ENCODE measurements around the gene SIX3.

Gene SIX3

DNA sequence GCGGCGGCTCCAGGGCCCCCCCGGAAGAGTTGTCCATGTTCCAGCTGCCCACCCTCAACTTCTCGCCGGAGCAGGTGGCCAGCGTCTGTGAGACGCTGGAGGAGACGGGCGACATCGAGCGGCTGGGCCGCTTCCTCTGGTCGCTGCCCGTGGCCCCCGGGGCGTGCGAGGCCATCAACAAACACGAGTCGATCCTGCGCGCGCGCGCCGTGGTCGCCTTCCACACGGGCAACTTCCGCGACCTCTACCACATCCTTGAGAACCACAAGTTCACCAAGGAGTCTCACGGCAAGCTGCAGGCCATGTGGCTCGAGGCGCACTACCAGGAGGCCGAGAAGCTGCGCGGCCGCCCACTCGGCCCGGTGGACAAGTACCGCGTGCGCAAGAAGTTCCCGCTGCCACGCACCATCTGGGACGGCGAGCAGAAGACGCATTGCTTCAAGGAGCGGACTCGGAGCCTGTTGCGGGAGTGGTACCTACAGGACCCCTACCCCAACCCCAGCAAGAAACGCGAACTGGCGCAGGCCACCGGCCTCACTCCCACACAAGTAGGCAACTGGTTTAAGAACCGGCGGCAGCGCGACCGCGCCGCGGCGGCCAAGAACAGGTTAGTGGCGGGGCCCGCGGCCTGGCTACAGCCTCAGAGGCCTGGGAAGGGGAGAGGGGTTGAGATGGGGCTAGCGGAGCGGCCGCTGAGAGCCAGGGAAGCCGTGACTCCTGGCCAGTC, 965 bp downstream of the SIX3 start:
- no peak for DNase-seq (ENCODE audit: low read depth in 3 of 3, low spot score in 1 of 3)

DNA sequence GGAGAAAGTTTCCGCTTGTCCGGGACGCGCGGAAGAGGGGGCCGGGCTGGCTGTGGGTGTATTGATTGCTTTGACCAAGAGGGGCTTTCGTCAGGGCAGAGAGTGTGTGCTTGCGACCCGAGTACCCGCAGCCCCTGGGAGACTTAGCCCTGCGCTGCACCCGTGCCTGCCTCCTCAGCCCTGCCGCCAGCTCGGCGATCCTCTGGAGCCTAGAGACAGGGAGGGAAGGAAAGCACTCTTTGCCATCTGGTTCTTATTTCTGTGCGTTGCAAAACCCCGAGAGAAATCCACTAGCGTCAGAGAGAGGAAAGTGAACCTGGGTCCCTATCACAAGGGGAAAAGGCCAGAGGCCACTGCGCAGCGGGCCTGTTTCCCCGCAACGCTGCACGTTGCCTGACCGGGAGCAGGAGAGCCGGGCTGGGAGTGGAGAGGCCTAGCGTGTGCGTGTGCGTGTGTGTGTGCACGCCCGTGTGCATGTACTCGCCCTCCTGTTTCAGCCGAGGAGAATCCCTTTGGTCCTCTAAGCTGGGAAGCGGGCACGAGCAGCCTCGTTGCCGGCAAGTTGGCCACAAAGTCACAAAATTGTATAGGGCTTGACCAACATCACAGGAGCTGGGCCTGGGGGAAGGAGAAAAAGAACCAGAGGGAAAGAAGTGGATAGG, 1.7 kb downstream of the SIX3 start:
- no peak for DNase-seq (ENCODE audit: low read depth in 3 of 3, low spot score in 1 of 3)

DNA sequence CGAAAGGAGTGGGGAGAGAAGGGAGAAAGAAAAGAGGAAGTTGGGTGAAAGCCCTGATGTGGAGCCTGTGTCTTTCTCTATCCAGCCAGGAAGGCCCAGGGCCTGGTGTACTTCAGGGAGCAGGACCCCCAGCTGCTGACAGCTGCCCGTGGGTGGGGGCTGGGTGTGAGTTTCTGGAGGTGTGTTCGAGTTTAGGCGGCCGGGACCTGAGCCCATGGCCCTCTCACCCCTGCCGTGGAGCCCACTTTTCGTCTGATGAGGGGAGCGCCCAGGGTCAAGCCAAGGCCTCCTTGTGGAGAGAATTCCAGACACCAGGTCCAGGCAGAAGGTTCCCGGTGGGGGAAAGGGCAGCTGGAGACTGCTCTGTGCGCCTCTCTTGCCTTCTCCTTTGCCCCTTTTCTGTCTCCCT, 2.2 kb downstream of the SIX3 start:
- DNase-seq (ENCODE audit: low read depth in 3 of 3, low spot score in 1 of 3): no peak

DNA sequence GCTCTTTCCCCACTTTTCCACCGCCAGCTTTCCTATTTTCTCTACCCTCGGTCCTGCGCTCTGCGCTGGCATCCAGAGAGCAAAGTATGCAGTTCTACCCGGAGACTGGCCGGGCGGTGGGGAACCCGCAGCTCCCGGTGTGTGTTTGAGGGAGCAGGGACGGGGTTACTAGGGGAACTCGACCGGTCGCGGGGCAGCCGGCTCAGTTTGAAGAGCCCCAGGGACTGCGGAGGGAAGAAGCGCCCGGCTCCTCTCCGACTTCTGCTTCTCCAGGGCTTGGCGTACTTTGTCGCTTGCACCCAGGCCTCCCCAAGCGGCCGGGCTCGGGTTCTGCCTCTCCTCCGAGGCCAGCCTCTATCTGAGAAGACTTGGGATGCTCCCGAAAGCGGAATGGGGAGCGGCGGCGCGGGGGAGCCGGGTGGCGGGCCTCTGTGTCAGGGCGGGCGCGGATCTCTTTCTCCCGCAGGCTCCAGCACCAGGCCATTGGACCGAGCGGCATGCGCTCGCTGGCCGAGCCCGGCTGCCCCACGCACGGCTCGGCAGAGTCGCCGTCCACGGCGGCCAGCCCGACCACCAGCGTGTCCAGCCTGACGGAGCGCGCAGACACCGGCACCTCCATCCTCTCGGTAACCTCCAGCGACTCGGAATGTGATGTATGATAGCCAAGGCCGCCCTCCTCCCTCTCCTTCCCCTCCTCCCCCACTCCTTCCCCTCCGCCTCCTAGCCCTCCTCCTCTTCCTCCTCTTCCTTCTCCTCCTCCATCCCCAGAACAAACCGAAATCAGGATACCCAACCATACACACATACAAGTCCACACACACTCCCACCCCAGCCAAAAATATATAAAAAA, 2.8 kb downstream of the SIX3 start:
- DNase-seq (ENCODE audit: low read depth in 3 of 3, low spot score in 1 of 3): no peak

DNA sequence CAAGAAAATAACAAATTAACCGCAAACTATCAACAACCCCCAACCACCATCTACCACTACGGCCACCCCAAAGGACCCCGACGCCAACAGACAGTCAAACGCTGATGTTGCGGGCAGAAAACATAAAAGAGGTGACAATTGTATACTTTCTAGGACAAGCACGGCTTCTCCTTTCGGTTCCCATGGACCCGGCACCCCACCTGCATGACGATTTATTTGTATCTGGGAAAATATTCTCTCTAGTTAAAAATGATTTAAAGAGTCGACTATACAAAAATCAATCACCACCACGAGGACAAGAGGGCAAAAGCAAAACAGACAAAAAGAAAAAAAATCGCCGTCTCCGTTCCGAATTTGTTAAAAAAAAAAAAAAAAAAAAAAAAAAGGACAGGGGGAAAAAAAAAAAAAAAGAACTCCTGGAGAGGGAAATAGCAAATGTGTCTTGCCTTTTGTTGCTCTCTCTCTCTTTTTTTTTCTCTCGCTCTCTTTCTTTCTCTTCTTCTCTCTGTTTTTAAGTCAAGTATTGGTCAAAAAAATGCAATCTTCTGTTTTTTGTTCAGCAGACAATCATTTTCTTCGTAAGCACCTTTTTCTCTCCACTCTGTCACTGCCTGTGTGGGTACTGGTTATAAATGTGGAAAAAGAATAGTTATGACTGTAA, 3.6 kb downstream of the SIX3 start:
- no peak for DNase-seq (ENCODE audit: low read depth in 3 of 3, low spot score in 1 of 3)

DNA sequence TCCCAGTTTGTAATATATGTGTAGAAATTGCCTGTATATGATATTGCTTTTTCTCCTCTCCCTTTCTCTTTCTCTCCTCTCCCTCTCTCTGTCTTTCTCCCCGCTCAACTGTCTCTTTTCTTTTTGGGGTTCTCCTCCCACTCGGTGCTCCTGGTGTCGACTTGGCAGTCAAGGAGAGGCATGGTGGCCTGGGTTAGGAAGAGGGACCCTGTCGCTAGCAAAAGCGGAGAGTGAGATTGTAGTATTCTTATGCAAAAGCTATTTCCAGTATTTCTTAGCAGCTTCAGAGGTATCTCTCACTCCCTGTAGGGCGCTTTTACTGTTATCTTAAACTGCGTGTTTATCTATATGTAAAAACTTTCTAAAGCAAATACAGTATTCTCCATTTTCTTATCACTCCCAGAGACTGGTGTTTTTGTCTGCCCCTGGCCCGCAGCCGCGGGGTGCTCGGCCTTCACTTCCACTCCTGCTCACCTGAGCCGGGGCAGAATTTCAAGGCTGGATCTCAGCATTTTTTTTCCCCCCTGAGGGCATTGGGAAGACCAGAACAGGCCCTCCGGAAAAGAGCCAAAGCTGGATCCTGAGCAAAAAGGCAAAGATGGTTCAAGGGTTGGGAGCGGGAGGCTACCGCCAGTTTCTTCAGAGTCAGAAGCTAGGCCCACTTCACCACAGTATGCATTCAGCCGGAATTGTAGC, 4.3 kb downstream of the SIX3 start:
- DNase-seq (ENCODE audit: low read depth in 3 of 3, low spot score in 1 of 3): no peak

DNA sequence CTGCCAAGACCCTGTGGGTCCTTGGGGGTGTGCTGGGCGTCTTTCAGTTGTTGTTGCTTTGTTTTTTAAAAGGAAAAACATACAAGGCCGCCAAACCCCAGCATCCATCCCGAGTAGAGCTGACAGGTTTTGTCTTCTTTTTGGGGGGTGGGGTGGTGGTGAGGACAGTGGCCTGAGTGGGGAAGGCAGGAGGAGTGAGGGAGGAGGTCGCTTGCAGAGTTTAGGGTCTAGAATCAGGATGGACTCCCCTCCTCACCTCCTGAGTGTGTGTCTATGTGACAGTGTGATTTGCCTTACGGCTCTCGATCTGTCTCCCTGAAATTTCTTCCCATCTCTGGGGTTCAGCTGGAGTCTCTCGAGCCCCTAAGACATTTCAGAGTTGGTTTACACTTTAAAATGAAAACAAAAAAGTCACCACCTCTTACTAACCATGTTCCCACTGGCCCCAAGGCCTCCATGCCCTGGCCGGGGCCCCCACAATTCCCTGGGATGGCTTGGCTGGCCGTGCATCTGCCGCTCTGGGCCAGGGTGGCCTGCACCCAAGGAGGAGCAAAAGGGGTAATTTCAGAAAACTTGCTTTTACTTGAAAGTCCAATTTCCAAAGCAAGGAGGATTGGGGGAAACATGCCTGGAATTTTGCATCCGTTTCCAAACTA, 5.0 kb downstream of the SIX3 start:
- no peak for DNase-seq (ENCODE audit: low read depth in 3 of 3, low spot score in 1 of 3)

DNA sequence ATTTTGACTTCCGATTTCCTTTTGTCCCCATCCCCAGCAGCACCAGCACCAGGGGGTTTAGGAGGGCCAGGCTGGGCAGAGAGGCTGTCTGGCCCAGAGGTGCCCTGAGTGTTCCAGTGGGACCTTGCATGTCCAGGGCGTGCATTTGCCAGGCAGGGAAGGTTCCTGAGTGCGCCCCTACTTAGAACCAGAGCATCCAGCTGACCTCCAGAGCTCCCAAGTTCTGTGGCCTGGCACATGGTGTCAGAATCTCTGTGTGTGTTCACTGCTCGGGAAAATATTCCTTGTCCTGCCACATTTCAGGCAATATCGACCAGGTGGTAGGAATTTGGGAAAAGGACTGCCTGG, 5.5 kb downstream of the SIX3 start:
- DNase-seq (ENCODE audit: low read depth in 3 of 3, low spot score in 1 of 3): no peak

DNA sequence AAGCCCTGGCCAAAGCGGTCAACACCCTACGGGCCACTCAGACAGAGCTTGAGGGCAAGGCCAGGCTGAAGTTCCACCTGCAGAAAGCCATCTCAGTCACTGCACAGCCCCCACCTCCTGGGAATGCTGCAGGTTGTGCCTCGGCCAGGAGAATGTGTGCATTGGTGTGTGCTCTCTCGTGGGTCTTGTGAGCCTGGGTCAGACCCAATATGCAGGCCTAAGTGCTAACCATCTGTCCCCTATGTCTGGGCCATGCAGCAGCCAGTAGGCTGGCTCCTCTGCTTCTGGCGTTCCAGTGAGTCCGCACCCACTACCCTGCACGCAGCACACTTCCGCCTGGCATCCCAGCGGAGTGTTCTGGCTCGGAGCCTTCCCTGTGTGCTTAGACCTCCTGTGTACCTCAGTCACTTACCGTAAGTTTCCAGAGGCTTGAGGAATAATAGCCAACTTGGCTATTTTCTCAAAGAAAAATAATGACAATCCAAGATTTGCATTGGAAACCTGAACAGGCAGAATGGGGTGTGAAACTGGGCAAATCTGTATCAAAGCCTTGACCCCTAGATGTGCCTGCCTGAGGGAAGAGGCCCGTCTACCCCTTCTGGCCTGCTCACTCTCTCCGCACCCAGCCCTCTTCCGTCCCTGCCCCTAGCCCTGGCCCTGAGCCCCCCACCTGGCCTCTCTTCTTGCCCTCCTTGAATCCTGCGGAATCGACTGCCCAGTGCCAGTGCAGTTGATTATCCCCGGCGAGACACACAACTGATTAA, 7.2 kb downstream of the SIX3 start:
- DNase-seq (ENCODE audit: low read depth in 3 of 3, low spot score in 1 of 3): no peak

DNA sequence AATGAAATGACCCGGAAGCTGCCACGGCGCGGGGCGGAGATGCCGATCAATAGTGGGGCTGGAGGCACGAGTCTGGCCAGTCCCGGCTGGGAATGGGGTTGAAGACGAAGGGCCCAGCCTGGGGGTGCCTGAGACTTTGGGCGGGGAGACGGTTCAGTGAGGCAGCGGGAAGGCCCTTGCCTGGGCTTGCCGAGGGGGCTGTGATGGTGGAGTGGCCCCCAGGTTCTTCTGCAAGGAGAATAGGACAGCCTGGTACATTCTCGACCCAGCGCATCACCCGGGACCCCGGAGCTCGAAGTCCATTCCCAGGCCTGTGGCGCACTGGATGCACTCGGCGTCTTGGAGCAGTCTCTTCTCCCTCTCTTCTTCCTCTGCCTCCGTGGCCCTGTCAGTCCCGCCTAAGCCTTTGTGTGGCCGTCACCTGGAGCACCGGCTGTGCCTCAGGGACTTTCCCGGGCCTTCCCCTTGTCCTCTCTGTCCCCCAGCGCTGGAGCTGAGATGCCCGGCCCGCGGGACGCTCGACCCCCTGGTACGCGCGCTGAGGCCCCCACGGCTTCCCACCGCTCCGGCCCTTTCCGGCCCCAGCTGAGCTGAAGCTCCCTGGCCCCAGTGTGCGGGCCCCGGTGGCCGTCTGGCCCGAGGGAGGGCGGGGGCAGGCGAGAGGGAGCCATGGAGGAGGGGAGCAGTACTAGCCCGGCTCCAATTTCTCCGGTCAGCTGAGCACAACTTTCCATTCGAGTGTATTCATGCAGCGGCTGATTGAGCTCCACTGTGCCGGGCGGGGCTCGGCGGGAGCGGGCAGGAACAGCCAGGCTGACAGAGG, 8.0 kb downstream of the SIX3 start:
- no peak for DNase-seq (ENCODE audit: low read depth in 3 of 3, low spot score in 1 of 3)

DNA sequence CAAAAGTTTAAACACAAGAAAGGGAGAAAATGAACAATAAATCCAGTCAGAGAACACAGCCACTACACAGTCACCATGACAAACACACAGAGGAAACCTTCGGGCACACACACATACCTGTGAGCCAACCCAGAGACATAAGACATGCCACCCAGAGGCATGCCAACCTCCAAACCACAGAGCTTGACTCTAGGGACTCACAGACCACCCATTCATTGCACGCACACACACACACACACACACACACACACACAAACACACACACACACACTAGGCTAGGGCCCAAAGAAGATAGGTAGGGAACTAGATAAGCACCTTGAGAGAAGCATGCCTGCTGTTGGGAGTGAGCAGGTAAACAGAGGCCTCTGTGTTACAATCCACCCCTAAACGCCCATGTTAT, 9.1 kb downstream of the SIX3 start:
- DNase-seq (ENCODE audit: low read depth in 3 of 3, low spot score in 1 of 3): no peak

DNA sequence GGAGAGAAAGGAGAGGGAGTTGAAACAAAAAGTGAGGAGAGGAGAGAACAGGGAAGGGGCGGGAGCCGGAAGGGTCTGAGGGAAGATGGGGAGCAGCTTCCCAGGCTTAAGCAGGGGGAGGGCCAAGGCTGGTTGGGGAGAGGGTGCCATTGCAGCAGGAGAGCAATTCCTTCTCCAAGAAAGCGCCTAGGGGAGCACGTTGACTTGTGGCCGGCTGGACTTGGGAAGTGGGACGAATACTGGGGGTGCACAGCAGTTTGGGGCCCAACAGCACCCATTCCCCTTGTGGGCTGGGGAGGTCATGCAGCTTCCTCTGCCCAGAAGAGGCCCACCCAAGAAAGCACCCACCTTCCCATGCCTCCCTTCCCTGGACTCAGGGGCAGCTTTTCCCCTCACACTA, 9.6 kb downstream of the SIX3 start:
- DNase-seq (ENCODE audit: low read depth in 3 of 3, low spot score in 1 of 3): no peak

DNA sequence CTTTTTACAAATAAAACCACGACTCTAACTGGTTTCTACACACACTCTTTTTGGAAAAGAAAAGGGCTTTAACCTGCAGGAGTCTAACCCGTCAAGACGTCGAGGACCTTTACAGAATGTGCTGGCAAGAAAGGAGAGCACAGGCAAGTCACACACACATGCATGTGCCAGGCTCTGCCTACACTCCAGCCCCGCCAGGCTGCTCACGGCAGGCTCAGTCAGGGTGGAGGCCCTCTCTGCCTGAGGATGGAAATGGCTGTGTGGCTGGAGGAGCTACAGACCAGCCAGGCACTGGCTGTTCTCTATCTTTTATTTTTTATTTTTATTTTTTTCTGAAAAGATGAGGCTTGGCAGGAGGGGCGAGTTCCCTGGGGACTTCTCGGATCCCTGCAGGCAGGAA, 10.2 kb downstream of the SIX3 start:
- DNase-seq (ENCODE audit: low read depth in 3 of 3, low spot score in 1 of 3): no peak

DNA sequence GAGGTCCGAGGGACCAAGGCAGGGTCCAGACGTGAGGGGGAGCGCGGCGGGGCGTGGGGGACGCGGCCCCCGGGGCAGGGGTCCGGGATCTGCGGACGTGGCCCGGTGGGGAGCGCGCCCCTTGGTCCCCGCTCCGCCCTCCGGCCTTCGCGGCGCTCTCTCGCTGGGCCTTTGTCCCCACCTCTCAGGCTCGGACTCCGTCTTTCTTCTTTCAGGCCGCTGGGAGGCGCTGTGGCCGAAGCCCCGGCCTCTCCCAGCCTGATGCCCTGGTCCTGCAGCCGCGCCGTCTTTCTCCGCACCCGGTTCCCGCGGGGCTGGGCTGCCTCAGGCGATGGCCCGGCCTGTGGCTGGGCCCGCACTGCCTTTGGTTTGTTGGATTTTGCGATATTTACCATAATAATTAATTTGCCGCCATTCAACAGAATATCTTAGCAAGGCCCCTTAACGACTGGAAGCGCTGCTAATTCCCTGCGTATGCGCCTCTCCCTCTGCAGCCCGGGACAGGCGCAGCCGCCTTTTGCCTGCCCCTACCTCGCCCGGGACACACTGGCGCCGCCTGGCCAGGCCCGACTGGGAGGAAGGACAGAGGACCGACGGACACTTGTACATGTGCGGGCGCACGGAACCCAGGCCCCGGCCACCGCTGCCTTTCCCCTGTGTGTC, 10.8 kb downstream of the SIX3 start:
- DNase-seq (ENCODE audit: low read depth in 3 of 3, low spot score in 1 of 3): no peak

DNA sequence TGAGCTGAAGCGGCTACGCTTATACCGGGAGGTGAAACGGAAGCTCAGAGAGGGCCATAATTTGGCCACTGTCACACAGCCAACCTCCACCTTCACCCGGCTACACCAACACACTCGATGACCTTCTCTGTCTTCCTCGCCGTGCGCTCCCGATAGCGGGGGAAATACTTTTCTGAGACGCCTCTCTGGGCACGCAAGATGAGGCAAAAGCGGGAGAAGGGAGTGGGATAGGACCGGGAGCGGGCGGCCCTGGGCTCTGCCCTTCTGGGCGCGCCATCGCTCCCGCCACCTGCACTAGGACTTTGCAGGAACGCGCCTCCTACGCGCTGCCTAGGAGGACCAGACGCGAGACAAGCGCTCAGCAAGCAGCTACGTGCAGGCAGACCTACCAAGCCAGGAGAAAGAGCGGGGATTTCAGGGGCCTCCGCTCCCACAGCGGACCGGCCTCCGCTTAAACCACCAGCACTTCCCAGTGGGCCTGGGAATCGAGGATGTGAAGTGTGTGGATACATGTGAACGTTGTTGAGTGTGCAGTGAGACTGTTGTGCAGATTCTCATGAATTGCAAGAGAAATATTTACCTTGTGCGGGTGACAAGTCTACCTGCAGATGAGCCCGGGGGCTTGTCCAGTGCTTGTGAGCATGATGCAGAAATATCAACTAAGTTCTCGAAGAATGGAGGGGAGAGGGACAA, 11.4 kb downstream of the SIX3 start:
- DNase-seq (ENCODE audit: low read depth in 3 of 3, low spot score in 1 of 3): no peak

DNA sequence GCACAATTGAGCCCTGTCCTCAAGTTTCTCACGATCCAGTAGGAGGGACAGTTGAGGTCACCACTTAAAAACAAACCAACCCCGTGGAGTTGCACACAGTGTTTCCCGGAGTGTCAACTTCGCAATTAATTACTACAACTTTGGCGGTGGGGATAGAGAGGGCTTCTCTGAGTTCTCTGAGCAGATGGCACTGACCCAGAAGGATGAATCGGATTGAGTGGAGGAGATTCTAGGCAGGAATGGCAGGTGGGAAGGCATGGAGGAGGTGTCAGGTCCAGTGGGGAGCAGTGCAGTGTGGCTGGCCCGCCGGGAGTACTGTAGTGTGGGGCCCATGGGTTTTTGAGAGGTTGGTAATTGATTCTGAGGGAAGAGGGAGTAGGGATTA, 12.0 kb downstream of the SIX3 start:
- no peak for DNase-seq (ENCODE audit: low read depth in 3 of 3, low spot score in 1 of 3)

DNA sequence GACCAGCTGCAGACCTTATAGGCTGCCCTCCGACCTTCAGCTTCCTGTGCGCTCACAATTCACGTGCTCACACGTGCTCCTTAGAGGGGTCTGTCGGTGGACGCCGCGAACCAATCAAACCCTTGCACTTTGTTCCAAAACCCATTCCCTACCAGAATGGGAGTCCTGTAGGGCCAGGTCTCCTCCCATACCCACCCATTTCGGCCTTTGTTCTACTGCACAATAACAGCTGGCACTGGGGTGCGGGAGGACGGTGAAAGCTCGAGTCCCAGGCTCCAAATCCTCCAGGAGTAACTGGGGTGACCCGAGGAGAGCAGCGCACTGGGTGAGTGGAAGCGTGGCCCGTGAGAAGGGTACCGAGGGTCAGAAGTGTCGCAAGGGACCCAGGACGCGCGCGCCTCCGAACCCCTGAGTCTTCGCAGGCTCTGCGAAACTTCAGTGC, 13.0 kb downstream of the SIX3 start:
- DNase-seq (ENCODE audit: low read depth in 3 of 3, low spot score in 1 of 3): no peak

All from stimulated activated CD4-positive, alpha-beta T cell treated with anti-CD3 and anti-CD28 coated beads, TNF-alpha, amount 100 ng/mL, for 1 hour (primary cell).